SK-N-SH (cell line): ENCODE measurements around the gene OXER1.

Source experiments
- CHD2 ChIP-seq: fragments of 150-350 bp; IDR thresholded peaks from 2 replicates; pipeline ENCODE4 v1.6.1; 2018; ENCODE audit warnings: low read length; ENCODE audit not compliant: partially characterized antibody
- CTCF ChIP-seq: fragments of 200-600 bp; sonication (generic); IDR thresholded peaks from 2 replicates; pipeline ENCODE4 v1.6.1; 2017; ENCODE audit warnings: antibody characterized with exemption, mild to moderate bottlenecking, moderate library complexity
- ELF1 ChIP-seq: IDR thresholded peaks from 2 replicates; pipeline ENCODE4 v1.4.0; 2012
- FOSL2 ChIP-seq: IDR thresholded peaks from 2 replicates; pipeline ENCODE4 v1.4.0; 2012; ENCODE audit warnings: low read depth, mild to moderate bottlenecking, moderate library complexity, borderline replicate concordance
- FOXM1 ChIP-seq: IDR thresholded peaks from 2 replicates; pipeline ENCODE4 v1.4.0; 2012; ENCODE audit warnings: low read depth, mild to moderate bottlenecking
- GABPA ChIP-seq: IDR thresholded peaks from 2 replicates; pipeline ENCODE4 v1.4.0; 2012; ENCODE audit warnings: low read depth, mild to moderate bottlenecking
- JUND ChIP-seq: IDR thresholded peaks from 2 replicates; pipeline ENCODE4 v1.4.0; 2012
- NRF1 ChIP-seq: IDR thresholded peaks from 2 replicates; pipeline ENCODE4 v1.6.1; 2012; ENCODE audit warnings: low read depth, mild to moderate bottlenecking, low read length
- POLR2AphosphoS5 ChIP-seq: IDR thresholded peaks from 2 replicates; pipeline ENCODE4 v1.6.1; 2012; ENCODE audit warnings: low read depth, low read length
- REST ChIP-seq: IDR thresholded peaks from 2 replicates; pipeline ENCODE4 v1.6.1; 2012; ENCODE audit warnings: mild to moderate bottlenecking, low read depth, low read length, moderate library complexity
- RXRA ChIP-seq: IDR thresholded peaks from 2 replicates; pipeline ENCODE4 v1.4.0; 2012; ENCODE audit warnings: low read depth, mild to moderate bottlenecking, borderline replicate concordance
- SMC3 ChIP-seq: IDR thresholded peaks from 2 replicates; pipeline ENCODE4 v1.6.1; 2012; ENCODE audit warnings: low read depth, low read length, improper control_type of control experiment
- TAF1 ChIP-seq: IDR thresholded peaks from 2 replicates; pipeline ENCODE4 v1.6.1; 2012; ENCODE audit warnings: low read depth, mild to moderate bottlenecking, low read length, moderate library complexity, borderline replicate concordance
- USF2 ChIP-seq: fragments of 150-350 bp; IDR thresholded peaks from 2 replicates; pipeline ENCODE4 v1.6.1; 2017; ENCODE audit warnings: antibody characterized with exemption, low read length, low read depth, borderline replicate concordance

DNA sequence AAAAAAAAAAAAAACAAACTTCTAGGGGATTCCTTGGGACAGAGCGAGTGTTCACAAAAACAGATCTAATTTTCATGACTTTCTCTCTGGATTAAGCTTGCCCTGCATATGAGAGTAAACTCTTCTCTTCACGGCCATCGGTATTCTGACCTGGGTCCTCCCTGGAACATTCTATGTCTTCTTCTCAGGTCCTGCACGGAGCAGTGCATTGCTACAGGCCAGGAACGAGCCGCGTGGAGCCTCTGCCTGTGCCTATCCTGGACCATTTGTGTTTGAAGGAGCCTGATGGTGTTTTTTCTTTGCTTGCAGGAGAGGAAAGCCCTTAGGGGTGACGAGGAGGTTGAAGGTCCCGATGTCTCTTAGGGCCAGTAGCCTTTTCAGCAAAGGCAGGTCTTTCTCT, 1.8 kb upstream of the OXER1 start:
- TF ChIP-seq CTCF = no peak
- no peak for TF ChIP-seq POLR2AphosphoS5
- no peak for TF ChIP-seq GABPA
- no peak for TF ChIP-seq JUND
- TF ChIP-seq NRF1 = no peak
- TF ChIP-seq USF2 = no peak
- no peak for TF ChIP-seq CHD2
- no peak for TF ChIP-seq REST
- no peak for TF ChIP-seq ELF1
- no peak for TF ChIP-seq RXRA
- TF ChIP-seq TAF1 = no peak
- no peak for TF ChIP-seq SMC3
- TF ChIP-seq FOSL2 = no peak
- TF ChIP-seq FOXM1 = no peak
